ENCODE data around the gene P2RX3. TPM values are rescaled to one million over a fixed set of nuclear protein-coding genes. Genes with fewer than 3 reads are reported as not detected.

Gene P2RX3
- total RNA-seq, 1 experiment from 2014 or later, result 0.15 TPM

DNA sequence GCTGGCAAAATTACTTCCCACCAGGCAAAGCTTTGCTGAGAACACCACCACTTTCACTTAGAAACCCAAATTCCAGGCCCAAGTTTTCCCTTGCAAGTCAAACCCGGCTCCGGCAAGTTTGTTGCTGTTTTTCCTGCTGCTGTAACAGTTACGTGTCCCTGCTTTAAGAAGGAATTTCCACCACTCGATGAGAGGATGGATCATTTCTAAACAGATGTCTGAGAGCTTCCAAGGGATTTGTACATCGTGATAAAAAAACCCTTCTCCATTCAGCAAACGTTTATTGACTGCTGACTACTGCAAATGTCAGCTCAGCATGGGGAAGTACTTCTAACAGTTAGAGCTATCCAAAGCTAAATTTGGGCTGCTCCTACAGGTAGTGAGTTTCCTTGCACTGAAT, 19.7 kb downstream of the P2RX3 start:
- Histone ChIP-seq H2AFZ (ENCODE audit: low read length) (no peak overlapping the region), H2BK20ac (ENCODE audit: low read depth, low read length, poor library complexity, severe bottlenecking) (no peak overlapping the region), H2BK12ac (ENCODE audit: insufficient read length, low read depth, low read length) (no peak overlapping the region), H2BK15ac (ENCODE audit: low read depth, low read length) (no peak overlapping the region), H3K56ac (ENCODE audit: insufficient read length, low read depth, low read length) (no peak overlapping the region), H3K14ac (ENCODE audit: insufficient read depth, low read length) (no peak overlapping the region), H2BK120ac (ENCODE audit: low read depth, low read length, poor library complexity, severe bottlenecking) (no peak overlapping the region), H2BK5ac (ENCODE audit: insufficient read length, low read length) (no peak overlapping the region), H3K9me3 (ENCODE audit: control insufficient read depth, low read depth, low read length) (no peaks in the 10 kb centered on the region), H3K4ac (ENCODE audit: low read depth, low read length) (no peak overlapping the region), H4K8ac (replicated peaks; ENCODE audit: insufficient read length, low read depth, low read length) (no peak overlapping the region), H2AK5ac (ENCODE audit: insufficient read length, low read length) (no peak overlapping the region), H3K4me2 (ENCODE audit: insufficient read depth, insufficient read length, low read length) (no peak overlapping the region), H4K20me1 (ENCODE audit: control insufficient read depth, insufficient read depth, insufficient read length) (no peaks in the 10 kb centered on the region), H3T11ph (ENCODE audit: low read length) (no peak overlapping the region), H3K23me2 (ENCODE audit: insufficient read length, low read depth, low read length, poor library complexity, severe bottlenecking) (no peaks in the 10 kb centered on the region), H3K18ac (ENCODE audit: insufficient read length, low read depth, low read length) (no peak overlapping the region), H3K4me1 (ENCODE audit: insufficient read depth, low read length) (no peaks in the 10 kb centered on the region), H3K79me1 (ENCODE audit: insufficient read depth, low read depth, low read length, poor library complexity, severe bottlenecking) (no peaks in the 10 kb centered on the region), H3K79me2 (ENCODE audit: insufficient read depth, low read length) (no peaks in the 10 kb centered on the region), H4K5ac (ENCODE audit: insufficient read length, low read depth, low read length) (no peak overlapping the region), H3K27ac (ENCODE audit: insufficient read length, low read depth, low read length) (no peak overlapping the region), H3K9ac (ENCODE audit: extremely low read depth, insufficient read length, low read length) (no peak overlapping the region), H3K27me3 (ENCODE audit: insufficient read depth, low read length) (no peaks in the 10 kb centered on the region), H3K23ac (ENCODE audit: insufficient read length, low read depth, low read length) (no peak overlapping the region), H4K91ac (ENCODE audit: insufficient read length, low read depth, low read length) (no peak overlapping the region)
- no peak for DNase-seq
- no peak overlapping the region for H3K27ac Mint-ChIP-seq
- no peaks in the 10 kb centered on the region for H3K9me3 Mint-ChIP-seq
- TF ChIP-seq CTCF (conservative IDR thresholded peaks at IDR 0.05), result no peak
- no peaks in the 10 kb centered on the region for H3K36me3 Mint-ChIP-seq (ENCODE audit: insufficient read depth in 1 of 3, low read depth in 3 of 3)
- WGBS (ENCODE audit: extremely low coverage, insufficient read length, low lambda C conversion rate), result no CpG with 5 or more reads among the region's 6 CpGs
- peaks cover 19% of the 10 kb centered on the region for H3K27me3 Mint-ChIP-seq (ENCODE audit: low read depth)
- H3K4me3 Mint-ChIP-seq, result no peak overlapping the region
- H3K4me1 Mint-ChIP-seq, result peaks cover 28 to 31% of the 10 kb centered on the region in 2 experiments

Measured in H9 (cell line).